Measurements from ENCODE around the gene MIB2.
"Not testable (repeated sequence)": the region's sequence is repeated elsewhere in the genome, so short reads cannot be mapped to it uniquely, and the experiment has no call there.

MIB2 gene

DNA sequence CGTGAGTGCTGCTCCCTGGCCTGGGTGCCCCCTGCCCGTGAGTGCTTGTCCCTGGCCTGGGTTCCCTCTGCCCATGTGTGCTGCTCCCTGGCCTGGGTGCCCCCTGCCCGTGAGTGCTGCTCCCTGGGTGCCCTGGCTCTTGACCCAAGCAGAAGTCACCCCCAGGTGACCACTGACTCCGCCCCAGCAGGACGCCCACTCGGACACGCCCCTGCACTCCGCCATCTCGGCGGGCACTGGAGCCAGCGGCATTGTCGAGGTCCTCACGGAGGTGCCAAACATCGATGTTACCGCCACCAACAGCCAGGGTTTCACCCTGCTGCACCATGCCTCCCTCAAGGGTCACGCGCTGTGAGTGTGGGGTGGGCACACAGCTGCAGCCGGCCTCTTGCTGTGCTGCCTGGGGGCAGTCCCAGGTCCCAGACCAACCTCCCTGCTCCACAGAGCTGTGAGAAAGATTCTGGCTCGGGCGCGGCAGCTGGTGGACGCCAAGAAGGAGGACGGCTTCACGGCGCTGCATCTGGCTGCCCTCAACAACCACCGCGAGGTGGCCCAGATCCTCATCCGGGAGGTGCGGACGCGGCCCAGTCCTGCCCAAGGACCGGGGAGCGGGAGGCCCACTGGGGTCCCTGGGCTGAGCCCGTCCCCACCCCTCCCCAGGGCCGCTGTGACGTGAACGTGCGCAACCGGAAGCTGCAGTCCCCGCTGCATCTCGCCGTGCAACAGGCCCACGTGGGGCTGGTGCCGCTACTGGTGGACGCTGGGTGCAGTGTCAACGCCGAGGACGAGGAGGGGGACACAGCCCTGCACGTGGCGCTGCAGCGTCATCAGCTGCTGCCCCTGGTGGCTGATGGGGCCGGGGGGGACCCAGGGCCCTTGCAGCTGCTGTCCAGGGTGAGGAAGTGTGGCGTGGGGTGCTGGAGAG, 12.8 kb downstream of the MIB2 start:
- no peak for DNase-seq

DNA sequence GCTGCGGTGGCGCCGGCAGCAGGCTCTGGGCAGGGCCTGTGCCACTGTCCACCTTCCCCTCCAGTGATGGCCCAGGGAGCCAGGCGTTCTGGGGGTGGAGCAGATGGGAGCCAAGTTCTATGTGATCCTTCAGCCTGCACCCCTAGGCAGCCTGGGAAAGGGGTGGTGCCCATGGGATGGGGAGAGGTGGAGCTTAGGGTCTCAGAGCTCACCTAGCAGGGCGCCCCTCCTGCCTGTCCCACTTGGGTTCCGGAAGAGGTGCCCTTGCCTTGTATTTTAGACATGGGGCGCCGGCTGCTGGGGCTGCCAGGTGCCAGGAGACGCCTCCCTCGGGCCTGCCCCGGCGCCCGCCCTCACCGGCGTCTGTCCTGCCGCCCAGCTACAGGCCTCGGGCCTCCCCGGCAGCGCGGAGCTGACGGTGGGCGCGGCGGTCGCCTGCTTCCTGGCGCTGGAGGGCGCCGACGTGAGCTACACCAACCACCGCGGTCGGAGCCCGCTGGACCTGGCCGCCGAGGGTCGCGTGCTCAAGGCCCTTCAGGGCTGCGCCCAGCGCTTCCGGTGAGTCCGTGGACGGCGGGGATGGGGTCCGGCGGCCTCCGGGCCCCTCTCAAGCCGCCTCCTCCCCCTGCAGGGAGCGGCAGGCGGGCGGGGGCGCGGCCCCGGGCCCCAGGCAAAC, 13.6 kb downstream of the MIB2 start:
- no peak for DNase-seq

DNA sequence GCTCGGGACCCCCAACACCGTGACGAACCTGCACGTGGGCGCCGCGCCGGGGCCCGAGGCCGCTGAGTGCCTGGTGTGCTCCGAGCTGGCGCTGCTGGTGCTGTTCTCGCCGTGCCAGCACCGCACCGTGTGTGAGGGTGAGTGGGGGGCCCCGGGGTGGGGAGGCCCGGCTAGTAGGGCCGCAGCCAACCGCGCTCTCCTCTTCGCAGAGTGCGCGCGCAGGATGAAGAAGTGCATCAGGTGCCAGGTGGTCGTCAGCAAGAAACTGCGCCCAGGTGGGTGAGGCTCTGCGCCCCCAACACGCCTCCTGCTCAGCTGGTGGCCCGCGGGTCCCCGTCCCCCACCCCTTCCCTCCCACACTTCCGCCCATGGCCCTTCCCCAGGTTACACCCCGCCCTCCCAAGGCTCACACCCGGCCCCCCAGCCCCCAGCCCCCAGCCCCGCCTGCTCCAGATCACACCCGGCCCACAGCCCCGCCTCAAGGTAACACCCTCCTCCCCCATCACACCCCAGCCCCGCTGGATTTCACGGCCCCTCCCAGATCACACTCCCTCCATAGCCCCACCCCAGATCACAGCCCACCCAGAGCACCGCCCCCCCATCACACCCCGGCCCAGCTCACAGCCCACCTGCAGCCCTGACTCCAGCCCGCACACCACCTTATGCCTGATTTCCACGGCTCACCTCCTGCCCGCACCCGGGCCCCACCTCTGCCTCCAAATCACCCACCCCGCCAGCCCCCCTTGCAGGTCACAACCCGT, 14.3 kb downstream of the MIB2 start:
- DNase-seq = no peak

DNA sequence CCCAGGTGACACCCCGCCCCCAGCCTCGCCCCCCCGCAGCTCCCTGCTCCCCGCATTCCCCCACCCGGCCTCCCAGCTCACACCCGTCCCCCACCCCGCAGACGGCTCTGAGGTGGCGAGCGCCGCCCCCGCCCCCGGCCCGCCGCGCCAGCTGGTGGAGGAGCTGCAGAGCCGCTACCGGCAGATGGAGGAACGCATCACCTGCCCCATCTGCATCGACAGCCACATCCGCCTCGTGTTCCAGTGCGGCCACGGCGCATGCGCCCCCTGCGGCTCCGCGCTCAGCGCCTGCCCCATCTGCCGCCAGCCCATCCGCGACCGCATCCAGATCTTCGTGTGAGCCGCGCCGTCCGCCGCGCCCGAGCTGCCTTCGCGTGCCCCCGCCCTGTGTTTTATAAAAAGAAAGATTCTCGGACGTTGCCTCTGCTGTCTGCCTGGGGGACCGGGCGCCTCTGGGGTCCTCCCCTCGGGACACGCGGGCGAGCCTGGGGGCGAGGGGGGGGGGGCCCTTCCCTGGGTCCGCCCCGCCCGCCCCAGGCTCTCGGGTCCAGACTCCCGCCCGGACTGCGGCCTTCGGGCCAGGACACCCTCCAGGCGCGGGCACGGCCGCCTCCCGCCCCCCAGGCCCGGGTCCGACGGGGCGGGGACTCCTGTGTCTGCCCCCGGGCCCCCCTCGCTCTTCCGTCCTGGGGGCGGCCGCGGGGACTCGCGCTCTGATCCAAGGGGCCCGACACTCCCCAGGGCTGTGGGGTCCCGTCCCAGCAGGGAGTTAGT, 15.1 kb downstream of the MIB2 start:
- DNase-seq = peak; percentile 73

DNA sequence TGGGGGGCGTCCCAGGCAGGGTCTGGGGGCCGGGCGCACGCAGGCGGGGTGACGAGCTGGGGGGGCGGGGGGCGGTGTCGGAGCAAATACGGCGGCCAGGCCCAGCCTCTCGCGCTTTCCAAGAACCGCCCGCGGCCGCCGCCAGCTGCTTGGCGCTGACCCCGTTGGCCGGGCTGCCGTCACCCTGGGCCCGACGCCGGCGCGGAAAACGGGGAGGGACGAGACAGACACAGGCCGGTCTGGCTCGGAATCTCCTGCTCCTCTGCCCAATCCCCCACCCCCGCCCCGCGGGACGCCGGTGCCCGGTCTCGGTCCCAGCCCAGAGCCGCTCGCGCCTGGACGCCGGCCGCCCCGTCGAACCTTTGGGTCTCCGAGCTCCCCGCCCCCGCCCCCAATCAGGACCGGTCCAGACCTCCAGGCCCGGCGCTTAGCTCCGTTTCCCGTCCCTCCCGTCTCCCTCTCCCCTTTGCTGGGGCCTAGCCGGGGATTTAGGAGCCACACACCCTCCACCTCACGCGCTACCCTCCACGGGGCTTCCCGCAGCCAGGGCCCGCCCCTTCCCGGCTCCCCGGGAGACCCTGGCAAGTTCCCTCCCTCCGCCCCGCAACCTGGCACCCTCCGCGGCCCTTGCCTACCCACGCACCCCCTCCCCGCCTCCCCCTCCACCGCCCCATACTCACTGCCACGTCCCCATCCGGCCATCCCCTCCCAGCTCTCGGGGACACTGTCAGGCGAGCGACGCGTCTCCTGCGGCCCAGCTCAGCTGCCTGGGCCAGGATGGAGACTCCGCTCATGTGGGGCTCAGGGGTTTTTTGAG, 15.9 kb downstream of the MIB2 start:
- DNase-seq = no peak

DNA sequence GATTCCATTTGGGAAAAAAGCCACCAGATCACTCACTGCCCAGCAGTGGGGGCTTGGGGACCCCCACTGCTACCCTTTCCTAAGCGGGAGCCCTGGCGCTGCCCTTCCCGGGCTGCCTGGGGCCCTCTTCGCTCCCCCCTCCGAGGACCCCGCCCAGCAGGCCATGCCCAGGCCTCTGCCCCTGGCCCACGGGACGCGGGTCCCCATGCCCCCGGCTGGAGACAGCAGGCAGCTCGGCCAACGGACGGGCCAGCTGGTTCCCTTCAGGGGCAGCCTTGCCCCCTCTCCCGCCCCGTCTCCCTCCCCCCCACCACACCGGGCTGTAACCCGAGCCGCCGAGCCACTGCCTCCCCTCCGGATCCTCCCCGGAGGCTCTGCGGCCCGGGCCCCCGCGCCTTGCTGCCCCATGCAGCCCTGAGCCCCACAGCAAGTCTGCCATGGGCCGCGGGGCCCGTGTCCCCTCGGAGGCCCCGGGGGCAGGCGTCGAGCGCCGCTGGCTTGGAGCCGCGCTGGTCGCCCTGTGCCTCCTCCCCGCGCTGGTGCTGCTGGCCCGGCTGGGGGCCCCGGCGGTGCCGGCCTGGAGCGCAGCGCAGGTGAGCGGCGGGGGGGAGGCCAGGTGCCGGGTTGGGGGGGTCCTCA, 16.6 kb downstream of the MIB2 start, which contains the start of gene MMP23B:
Gene MMP23B, plus strand, starts transcription at position 392 of the 639 bp plus-strand sequence. Its CDS starts 46 bp downstream, at position 438.
- DNase-seq = no peak

DNA sequence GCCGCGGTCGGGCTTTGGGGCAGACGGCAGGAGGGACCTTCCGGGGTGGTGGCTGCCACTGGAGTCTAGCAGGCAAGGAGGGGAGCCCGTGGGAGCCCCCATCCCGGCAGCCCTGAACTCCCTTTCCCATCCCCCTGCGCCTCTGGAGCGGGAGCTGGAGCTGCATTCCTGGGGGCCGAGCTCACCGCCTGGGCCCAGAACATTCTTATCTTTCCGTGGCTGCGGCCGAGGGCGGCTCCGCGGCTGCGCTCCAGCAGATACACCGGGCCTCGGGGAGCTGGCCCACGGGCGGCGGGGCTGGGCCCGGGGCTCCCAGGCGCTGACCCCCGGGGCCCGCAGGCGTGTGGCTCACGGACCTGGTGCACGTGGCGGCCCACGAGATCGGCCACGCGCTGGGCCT, 18.1 kb downstream of the MIB2 start:
- DNase-seq = not testable (repeated sequence)

DNA sequence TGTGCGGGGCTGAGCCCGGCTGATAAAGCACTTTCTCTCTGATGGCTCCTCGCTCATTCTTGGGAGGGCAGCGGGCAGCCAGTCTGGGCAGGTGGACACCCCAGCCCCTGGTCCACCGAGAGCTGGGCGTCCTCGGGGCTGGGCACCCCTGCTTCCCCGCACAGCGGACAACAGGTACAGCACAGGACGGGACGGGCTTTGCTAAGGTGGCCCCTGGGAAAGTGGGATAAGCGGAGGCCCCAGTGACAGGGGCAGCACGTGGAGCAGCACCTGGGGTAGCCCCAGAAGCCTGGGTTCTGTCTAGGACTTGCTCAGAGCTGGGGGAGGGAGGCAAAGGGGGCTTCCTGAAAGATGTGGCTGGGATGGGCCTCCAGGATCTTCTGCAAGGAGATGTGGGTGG, 19.3 kb downstream of the MIB2 start:
- DNase-seq = not testable (repeated sequence)

DNA sequence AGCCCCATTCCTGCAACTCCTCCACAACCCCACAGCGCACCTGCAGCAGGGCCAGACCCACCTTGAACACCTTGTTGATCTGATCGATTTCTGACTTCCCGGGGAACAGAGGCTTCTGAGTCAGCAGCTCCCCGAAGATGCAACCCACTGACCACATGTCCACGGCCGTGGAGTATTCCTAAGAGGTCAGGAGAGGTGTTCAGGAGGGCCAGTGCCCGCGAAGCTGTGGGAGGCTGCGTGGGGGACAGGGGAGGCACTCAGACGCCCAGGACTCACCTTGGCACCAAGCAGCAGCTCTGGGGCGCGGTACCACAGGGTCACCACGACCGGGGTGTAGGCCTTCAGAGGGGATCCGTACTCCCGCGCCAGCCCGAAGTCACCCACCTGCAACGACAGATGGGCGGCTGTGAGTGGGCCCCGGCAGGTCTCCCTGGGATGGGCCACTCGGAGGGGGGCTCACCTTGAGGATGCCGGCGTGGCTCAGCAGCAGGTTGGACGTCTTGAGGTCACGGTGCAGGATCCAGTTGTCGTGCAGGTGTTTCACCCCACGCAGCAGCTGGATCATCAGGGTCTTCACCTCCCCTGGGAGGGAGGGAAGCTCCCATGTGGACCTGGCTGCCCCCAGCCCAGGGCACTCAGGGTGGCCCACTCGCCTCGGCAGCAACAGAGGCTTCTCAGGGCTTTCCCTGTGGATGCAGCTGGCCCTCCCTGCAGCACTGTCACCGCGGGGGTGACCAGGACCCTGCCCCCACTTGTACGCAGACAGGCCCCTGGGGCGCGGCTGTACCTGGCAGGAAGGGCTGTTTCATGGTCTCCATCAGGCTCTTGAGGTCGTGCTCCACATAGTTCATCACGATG, 21.6 kb downstream of the MIB2 start:
- not testable (repeated sequence) for DNase-seq

DNA sequence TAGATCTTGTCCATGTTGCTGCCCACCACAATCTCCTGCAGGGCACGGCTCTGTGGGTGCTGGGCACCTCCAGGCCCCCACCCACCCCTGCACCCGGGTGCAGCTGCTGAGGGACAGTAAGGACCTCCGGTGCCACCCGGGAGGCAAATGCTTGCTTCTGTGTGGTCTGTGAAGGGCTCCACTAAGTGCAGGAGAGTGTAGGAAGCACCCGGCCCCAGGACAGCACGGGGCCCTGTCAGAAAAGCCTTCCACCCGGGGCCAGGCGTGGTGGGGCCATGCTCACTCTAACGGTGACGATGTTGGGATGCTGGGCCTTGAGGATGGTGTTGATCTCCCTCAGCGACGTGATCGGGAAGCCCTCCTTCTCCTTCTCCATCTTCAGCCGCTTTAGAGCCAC, 22.2 kb downstream of the MIB2 start:
- not testable (repeated sequence) for DNase-seq

DNA sequence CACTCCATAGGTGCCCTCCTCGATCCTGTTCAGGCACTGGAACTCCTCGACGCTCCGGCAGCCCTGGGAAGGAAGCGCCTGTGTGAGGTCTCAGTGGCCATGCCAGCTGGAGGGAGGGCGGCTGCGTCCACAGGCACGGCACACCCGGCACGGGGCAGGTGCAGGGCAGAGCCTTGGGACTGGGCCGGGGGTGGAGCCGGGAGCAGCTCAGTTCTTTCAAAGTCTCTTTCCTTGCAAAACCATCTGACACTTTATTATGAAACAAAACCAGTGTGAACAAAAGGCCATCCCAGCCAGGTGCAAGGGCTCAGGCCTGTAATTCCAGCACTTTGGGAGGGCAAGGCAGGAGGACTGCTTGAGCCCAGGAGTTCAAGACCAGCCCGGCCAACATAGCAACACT, 23.2 kb downstream of the MIB2 start:
- not testable (repeated sequence) for DNase-seq

DNA sequence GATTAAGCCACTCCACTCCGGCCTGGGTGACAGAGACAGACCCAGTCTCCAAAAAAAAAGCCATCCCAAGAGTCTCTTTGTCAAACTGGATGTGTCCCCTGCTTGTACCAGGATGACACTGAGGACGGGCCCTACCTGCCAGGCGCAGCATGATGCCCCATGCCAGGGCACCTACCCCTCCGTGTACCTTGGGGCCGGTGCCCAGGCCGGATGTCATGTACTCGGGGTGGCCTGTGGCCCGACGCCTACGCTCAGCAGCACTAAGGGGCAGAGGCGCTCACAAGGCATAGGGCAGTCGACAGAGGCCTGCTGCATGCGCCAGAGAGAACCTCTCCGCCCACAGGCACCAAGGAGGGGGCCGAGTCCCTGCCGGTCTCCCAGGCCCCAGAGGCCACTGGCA, 24.1 kb downstream of the MIB2 start:
- not testable (repeated sequence) for DNase-seq

DNA sequence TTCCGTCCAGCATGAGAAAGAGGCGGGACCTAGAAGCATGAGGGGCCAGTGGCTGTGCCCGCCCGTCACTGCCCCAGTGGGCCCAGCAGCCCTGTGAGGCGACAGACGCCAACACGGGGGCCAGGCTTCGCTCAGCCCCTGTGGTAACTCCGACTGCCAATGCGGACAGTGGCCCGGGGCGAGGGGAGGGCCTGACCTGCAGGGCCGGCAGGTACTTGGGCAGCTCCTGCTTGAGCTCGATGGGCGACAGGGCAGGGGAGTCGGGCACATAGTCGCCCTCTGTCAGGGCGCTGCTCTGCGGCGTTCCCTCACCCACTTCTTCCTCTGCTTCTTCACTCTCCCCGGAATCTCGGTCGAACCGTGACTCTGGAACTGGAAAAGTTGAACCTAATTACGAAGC, 24.8 kb downstream of the MIB2 start:
- not testable (repeated sequence) for DNase-seq

DNA sequence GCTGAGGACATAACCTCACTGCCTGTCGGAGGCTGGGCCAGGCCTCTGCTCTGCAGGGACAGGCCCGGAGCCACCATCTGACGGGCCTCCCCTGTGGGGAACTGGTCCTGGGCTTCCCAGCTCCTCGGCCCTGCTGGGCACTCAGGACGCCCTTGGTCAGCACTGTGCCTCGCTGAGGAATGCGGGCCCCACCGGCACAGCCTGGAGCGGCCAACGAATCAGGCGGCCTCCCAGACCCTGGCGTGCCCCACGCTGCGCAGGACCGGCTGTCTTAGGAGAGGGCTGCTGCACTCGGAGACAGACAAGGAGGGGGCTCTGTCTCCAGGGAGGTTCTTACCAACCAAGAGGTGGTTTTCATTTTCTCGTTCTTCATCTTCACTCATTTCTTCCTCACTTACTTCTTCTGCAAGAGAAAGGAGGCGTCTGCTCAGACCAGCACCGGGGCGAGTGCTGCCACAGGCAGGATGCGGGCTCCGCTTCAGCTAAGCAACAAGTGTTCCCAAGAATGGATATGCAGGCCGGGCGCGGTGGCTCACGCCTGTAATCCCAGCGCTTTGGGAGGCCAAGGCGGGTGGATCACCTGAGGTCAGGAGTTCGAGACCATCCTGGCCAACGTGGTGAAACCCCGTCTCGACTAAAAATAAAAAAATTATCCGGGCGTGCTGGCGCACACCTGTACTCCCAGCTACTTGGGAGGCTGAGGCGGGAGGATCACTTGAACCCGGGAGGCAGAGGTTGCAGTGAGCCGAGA, 25.6 kb downstream of the MIB2 start:
- DNase-seq = not testable (repeated sequence)

DNA sequence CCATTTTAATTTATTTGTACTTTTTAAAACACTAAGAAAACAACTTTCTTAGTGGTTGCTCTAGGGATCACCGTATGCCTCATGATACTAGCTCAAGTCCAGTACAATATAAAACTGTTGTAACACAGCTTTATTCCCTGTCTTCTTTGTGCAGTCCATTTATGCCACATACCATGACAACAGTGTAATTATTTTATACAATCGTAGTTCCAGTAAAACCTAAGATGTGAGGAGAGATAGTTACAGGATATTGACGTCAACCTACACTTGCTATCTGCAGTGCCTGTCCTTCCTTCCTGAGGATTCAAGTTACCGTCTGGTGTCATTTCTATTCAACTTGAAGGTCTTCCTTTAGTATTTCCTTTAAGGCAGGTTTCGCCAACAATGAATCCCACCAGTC, 31.0 kb downstream of the MIB2 start:
- DNase-seq = not testable (repeated sequence)

DNA sequence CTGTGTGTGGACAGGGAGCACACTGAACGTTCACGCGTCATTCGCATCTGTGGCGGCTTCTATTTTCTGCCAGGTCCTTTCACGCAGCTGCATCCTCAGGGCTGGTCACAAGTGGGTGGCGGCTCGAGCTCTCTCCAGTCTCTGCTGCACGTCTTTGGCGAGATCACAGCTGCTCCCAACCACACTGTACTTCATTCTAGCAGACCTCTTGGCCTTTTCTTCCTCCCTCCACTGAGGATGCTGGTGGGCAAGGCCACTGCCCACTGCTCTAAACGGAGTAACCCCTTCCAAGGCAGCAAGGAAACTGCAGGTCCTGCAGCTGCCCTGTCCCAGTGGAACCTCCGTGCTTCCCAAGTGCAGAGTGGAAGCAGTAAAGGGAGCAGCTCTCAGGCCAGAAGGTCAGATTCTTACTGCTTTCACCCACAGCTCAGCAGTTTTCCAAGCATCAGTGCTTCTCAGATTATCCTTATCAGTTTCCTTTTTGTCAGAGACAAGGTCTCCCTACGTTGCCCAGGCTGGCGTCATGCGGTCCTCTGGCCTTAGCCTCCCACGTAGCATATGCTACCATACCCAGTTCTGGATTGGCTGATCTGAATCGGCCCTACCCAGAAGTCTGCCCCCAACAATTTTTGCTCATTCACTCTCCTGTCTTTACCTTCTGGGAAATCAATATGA, 32.4 kb downstream of the MIB2 start:
- DNase-seq = not testable (repeated sequence)

DNA sequence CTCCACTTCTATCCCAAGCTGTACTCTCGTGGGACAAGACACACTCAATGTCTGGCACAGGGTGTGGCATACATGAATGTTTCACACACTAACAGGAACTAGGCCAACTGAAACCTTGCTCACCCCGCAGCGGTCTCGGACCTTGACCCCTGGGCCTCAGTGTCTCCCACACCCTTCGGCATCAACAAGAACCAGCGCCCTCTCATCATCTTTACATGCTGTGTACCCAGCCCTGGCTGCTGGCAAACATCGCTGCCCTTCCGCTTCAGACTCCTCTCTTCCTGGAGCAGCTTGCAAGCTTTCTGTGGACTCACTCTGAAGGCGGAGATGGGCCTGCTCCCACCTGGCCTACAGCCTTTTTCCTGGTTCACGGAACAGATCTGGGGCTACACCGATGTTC, 33.0 kb downstream of the MIB2 start:
- not testable (repeated sequence) for DNase-seq

All from fibroblast of skin of abdomen (primary cell).